Measurements from ENCODE around the gene ARHGAP5.

GRCh38 chr14:32085182-32085844 lies 8.2 kb downstream of the ARHGAP5 start:
- TF ChIP-seq POLR2AphosphoS5 (IDR thresholded peaks at IDR 0.05) = no peak
- TF ChIP-seq, protein P1, sequence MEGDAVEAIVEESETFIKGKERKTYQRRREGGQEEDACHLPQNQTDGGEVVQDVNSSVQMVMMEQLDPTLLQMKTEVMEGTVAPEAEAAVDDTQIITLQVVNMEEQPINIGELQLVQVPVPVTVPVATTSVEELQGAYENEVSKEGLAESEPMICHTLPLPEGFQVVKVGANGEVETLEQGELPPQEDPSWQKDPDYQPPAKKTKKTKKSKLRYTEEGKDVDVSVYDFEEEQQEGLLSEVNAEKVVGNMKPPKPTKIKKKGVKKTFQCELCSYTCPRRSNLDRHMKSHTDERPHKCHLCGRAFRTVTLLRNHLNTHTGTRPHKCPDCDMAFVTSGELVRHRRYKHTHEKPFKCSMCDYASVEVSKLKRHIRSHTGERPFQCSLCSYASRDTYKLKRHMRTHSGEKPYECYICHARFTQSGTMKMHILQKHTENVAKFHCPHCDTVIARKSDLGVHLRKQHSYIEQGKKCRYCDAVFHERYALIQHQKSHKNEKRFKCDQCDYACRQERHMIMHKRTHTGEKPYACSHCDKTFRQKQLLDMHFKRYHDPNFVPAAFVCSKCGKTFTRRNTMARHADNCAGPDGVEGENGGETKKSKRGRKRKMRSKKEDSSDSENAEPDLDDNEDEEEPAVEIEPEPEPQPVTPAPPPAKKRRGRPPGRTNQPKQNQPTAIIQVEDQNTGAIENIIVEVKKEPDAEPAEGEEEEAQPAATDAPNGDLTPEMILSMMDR (IDR thresholded peaks at IDR 0.05) = no peak

Data from breast epithelium (tissue), 3 donors.